ENCODE results near the gene SLC26A5.

The SLC26A5 gene

GRCh38 chr7:103343332-103343731 is 102.7 kb downstream of the SLC26A5 start:
- no peak for DNase-seq (ENCODE audit: low read depth in 2 of 2)
- peak overlapping the region; percentile 72 to 81 for H3K4me3 ChIP-seq (replicated peaks in 1 of 2; ENCODE audit: low read depth in 2 of 2, low read length in 2 of 2)
- TF ChIP-seq CTCF (IDR thresholded peaks at IDR 0.05; ENCODE audit: low read depth, low read length), result no peak

GRCh38 chr7:103341466-103341865 is 104.5 kb downstream of the SLC26A5 start:
- TF ChIP-seq CTCF (IDR thresholded peaks at IDR 0.05; ENCODE audit: low read depth, low read length), result no peak
- DNase-seq (ENCODE audit: low read depth in 2 of 2), result no peak
- no peak overlapping the region for H3K4me3 ChIP-seq (replicated peaks in 1 of 2; ENCODE audit: low read depth in 2 of 2, low read length in 2 of 2)

- DNase-seq (ENCODE audit: low read depth in 2 of 2), result no peak
- TF ChIP-seq CTCF (IDR thresholded peaks at IDR 0.05; ENCODE audit: low read depth, low read length), result no peak
Observed at GRCh38 chr7:103338864-103339263, 107.1 kb downstream of the SLC26A5 start.

GRCh38 chr7:103336761-103337160 is 109.2 kb downstream of the SLC26A5 start:
- no peak for TF ChIP-seq CTCF (IDR thresholded peaks at IDR 0.05; ENCODE audit: low read depth, low read length)
- H3K4me3 ChIP-seq (replicated peaks in 1 of 2; ENCODE audit: low read depth in 2 of 2, low read length in 2 of 2), result no peak overlapping the region
- DNase-seq (ENCODE audit: low read depth in 2 of 2), result no peak

More at GRCh38 chr7:103338864-103339263, 107.1 kb downstream of the SLC26A5 start:
- no peak overlapping the region for H3K4me3 ChIP-seq (replicated peaks in 1 of 2; ENCODE audit: low read depth in 2 of 2, low read length in 2 of 2)

- no peak for DNase-seq (ENCODE audit: low read depth in 2 of 2)
- TF ChIP-seq CTCF (IDR thresholded peaks at IDR 0.05; ENCODE audit: low read depth, low read length), result no peak
- no peak overlapping the region for H3K4me3 ChIP-seq (replicated peaks in 1 of 2; ENCODE audit: low read depth in 2 of 2, low read length in 2 of 2)
Observed at GRCh38 chr7:103325744-103326143, 120.3 kb downstream of the SLC26A5 start.

Data from cardiac fibroblast (primary cell).